22Rv1 (cell line): Measurements from ENCODE around the gene MSANTD2.

Source experiments
- CTCF ChIP-seq: fragments of 450-650 bp; IDR thresholded peaks from 2 replicates; pipeline ENCODE4 v1.5.1; 2017; ENCODE audit warnings: mild to moderate bottlenecking
- ZFX ChIP-seq: fragments of 450-650 bp; IDR thresholded peaks from 2 replicates; pipeline ENCODE4 v1.6.1; 2017; ENCODE audit warnings: antibody characterized with exemption, borderline replicate concordance

GRCh38 chr11:124742555-124742954, 57.7 kb downstream of the MSANTD2 start:
- TF ChIP-seq CTCF (no peak), ZFX (no peak)
